ENCODE measurements around the gene PLD4.

Gene PLD4

DNA sequence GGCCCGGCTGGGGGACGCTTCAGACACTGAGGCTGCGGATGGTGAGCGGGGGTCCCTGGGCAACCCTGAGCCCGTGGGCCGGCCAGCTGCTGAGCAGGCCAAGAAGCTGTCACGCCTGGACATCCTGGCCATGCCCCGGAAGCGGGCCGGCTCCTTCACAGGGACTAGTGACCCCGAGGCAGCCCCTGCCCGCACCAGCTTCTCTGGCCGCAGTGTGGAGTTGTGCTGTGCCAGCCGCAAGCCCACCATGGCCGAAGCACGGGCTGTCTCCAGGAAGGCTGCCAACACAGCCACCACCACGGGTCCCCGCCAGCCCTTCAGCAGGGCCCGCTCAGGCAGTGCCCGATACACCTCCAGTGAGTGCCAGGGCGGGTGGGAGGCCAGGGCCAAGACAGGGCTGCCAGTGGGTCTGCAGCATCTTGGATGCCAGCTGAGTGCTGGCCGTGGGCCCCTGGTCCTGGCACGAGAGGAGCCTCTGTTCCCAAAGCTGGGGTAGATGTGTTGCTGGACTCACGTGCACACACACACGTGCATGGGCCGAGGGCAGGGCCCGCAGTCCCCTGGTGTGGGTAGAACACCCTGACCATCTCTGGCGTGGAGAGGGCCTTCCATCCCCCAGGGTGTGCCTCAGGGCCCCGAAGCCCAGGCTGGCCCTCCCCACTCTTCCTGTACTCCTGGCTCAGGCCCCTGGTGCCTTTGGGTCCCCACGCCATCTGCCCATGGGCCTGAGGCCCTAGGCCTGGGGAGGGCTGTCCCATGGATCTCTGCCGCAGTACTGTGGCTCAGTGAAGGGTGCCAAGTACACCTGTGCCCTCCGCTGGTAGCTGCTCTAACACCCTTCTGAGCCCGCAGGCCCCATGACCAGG is 36.8 kb upstream of the PLD4 start:
- TF ChIP-seq ARNTL (CRISPR knock-in tag; IDR thresholded peaks at IDR 0.05; ENCODE audit: borderline replicate concordance, low read depth): no peak
- no peak for TF ChIP-seq OSR1 (CRISPR knock-in tag; IDR thresholded peaks at IDR 0.05)
- TF ChIP-seq TOX (CRISPR knock-in tag; IDR thresholded peaks at IDR 0.05; ENCODE audit: borderline replicate concordance): no peak
- no peak for TF ChIP-seq BACH2 (CRISPR knock-in tag; IDR thresholded peaks at IDR 0.05; ENCODE audit: borderline replicate concordance)
- no peak for ATAC-seq

DNA sequence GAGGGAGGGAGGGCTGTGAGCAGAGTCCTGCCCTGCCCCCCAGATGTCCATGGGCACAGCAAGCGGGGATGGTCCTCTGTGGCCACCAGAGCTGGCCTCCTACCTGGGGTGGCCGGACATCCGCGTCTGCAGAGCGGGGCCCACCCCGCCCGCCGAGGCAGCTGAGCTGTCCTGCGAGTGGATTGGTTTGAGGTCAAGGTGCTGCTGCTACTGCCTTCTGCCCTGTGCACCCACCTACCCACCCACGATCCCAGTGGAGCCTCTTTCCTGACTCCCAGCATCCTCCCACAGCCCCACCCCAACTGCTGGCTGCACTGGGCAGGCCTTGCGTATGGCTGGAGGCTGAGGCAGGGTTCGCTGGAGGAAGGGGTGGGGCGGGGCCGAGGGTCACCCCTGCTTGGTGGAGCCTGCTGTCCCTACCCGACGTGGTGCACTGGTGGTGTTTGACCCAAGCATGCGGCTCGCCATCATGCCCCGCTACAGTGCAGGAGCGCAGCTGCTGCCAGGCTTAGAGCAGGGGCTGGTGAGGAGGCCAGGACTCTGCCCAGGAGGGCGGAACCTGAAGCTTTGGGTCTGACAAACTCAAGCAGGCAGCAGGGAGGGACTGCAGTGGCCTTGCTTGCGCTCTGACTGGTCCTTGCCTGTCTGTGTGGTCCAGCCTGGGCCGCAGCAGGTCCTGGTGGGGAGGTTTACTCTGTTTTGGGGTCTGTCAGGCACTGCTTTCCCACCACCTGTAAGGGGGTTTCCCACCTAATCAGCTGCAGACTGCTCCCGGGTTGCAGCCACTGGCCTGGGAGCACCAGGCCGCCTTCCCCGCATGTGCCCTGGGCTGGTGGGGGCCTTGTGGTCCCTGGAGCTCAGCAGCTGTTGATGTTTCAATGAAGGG is 35.9 kb upstream of the PLD4 start:
- no peak for ATAC-seq
- TF ChIP-seq ZNF70 (CRISPR knock-in tag; IDR thresholded peaks at IDR 0.05) (no peak), TCF4 (CRISPR knock-in tag; IDR thresholded peaks at IDR 0.05; ENCODE audit: borderline replicate concordance) (no peak), PPARA (CRISPR knock-in tag; IDR thresholded peaks at IDR 0.05; ENCODE audit: borderline replicate concordance) (no peak), ZFP3 (CRISPR knock-in tag; IDR thresholded peaks at IDR 0.05) (no peak), ISL1 (CRISPR knock-in tag; IDR thresholded peaks at IDR 0.05) (no peak), ZNF565 (CRISPR knock-in tag; conservative IDR thresholded peaks at IDR 0.05; ENCODE audit: low read depth) (no peak), SNAI2 (CRISPR knock-in tag; IDR thresholded peaks at IDR 0.05) (no peak), CSDC2 (CRISPR knock-in tag; IDR thresholded peaks at IDR 0.05) (no peak), BACH2 (CRISPR knock-in tag; IDR thresholded peaks at IDR 0.05; ENCODE audit: borderline replicate concordance) (no peak), ZFP30 (CRISPR knock-in tag; IDR thresholded peaks at IDR 0.05) (no peak), GLIS3 (CRISPR knock-in tag; IDR thresholded peaks at IDR 0.05) (no peak), PATZ1 (CRISPR knock-in tag; IDR thresholded peaks at IDR 0.05; ENCODE audit: borderline replicate concordance) (no peak), ESRRG (CRISPR knock-in tag; IDR thresholded peaks at IDR 0.05) (no peak), ZNF8 (CRISPR knock-in tag; IDR thresholded peaks at IDR 0.05) (no peak), ZC3H10 (CRISPR knock-in tag; IDR thresholded peaks at IDR 0.05) (no peak), TOX (CRISPR knock-in tag; IDR thresholded peaks at IDR 0.05; ENCODE audit: borderline replicate concordance) (no peak)
- TF ChIP-seq, protein P1, sequence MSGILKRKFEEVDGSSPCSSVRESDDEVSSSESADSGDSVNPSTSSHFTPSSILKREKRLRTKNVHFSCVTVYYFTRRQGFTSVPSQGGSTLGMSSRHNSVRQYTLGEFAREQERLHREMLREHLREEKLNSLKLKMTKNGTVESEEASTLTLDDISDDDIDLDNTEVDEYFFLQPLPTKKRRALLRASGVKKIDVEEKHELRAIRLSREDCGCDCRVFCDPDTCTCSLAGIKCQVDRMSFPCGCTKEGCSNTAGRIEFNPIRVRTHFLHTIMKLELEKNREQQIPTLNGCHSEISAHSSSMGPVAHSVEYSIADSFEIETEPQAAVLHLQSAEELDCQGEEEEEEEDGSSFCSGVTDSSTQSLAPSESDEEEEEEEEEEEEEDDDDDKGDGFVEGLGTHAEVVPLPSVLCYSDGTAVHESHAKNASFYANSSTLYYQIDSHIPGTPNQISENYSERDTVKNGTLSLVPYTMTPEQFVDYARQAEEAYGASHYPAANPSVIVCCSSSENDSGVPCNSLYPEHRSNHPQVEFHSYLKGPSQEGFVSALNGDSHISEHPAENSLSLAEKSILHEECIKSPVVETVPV (CRISPR knock-in tag; IDR thresholded peaks at IDR 0.05): no peak
- TF ChIP-seq, protein P2, sequence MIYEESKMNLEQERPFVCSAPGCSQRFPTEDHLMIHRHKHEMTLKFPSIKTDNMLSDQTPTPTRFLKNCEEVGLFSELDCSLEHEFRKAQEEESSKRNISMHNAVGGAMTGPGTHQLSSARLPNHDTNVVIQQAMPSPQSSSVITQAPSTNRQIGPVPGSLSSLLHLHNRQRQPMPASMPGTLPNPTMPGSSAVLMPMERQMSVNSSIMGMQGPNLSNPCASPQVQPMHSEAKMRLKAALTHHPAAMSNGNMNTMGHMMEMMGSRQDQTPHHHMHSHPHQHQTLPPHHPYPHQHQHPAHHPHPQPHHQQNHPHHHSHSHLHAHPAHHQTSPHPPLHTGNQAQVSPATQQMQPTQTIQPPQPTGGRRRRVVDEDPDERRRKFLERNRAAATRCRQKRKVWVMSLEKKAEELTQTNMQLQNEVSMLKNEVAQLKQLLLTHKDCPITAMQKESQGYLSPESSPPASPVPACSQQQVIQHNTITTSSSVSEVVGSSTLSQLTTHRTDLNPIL (CRISPR knock-in tag; IDR thresholded peaks at IDR 0.05; ENCODE audit: low read depth): no peak
- TF ChIP-seq, protein P3, sequence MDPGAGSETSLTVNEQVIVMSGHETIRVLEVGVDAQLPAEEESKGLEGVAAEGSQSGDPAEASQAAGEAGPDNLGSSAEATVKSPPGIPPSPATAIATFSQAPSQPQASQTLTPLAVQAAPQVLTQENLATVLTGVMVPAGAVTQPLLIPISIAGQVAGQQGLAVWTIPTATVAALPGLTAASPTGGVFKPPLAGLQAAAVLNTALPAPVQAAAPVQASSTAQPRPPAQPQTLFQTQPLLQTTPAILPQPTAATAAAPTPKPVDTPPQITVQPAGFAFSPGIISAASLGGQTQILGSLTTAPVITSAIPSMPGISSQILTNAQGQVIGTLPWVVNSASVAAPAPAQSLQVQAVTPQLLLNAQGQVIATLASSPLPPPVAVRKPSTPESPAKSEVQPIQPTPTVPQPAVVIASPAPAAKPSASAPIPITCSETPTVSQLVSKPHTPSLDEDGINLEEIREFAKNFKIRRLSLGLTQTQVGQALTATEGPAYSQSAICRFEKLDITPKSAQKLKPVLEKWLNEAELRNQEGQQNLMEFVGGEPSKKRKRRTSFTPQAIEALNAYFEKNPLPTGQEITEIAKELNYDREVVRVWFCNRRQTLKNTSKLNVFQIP (CRISPR knock-in tag; IDR thresholded peaks at IDR 0.05; ENCODE audit: borderline replicate concordance, low read depth): no peak

GRCh38 chr14:104889375-104889757 is 35.3 kb upstream of the PLD4 start:
- no peak for ATAC-seq
- no peak for TF ChIP-seq ZNF565 (CRISPR knock-in tag; conservative IDR thresholded peaks at IDR 0.05; ENCODE audit: low read depth)
- TF ChIP-seq ZNF70 (CRISPR knock-in tag; IDR thresholded peaks at IDR 0.05): no peak
- TF ChIP-seq PATZ1 (CRISPR knock-in tag; IDR thresholded peaks at IDR 0.05; ENCODE audit: borderline replicate concordance): no peak
- TF ChIP-seq, protein P3 (CRISPR knock-in tag; IDR thresholded peaks at IDR 0.05; ENCODE audit: borderline replicate concordance, low read depth): no peak
- no peak for TF ChIP-seq OSR1 (CRISPR knock-in tag; IDR thresholded peaks at IDR 0.05)
- no peak for TF ChIP-seq TSHZ2 (CRISPR knock-in tag; IDR thresholded peaks at IDR 0.05)
- TF ChIP-seq TCF4 (CRISPR knock-in tag; IDR thresholded peaks at IDR 0.05; ENCODE audit: borderline replicate concordance): no peak
- no peak for TF ChIP-seq TOX (CRISPR knock-in tag; IDR thresholded peaks at IDR 0.05; ENCODE audit: borderline replicate concordance)
- no peak for TF ChIP-seq ARNTL (CRISPR knock-in tag; IDR thresholded peaks at IDR 0.05; ENCODE audit: borderline replicate concordance, low read depth)
- no peak for TF ChIP-seq PPARA (CRISPR knock-in tag; IDR thresholded peaks at IDR 0.05; ENCODE audit: borderline replicate concordance)
